Activated CD8-positive, alpha-beta memory T cell treated with anti-CD3 and anti-CD28 coated beads for 36 hours (primary cell): Measurements from ENCODE around the gene STUB1. TPM values are rescaled to one million over a fixed set of nuclear protein-coding genes. Genes with fewer than 3 reads are reported as not detected.

Source experiments
- CTCF ChIA-PET: fragments of 350-600 bp; sonication (Branson Sonifier 250); formaldehyde crosslinking; loops from one replicate; lab custom pipeline; 2021; ENCODE audit warnings: antibody characterized with exemption; lab: Charles Lee
- POLR2A ChIA-PET: fragments of 350-600 bp; sonication (Branson Sonifier 250); formaldehyde crosslinking; loops from one replicate; lab custom pipeline; 2021; ENCODE audit warnings: antibody characterized with exemption; lab: Charles Lee
- total RNA-seq, 2 experiments: library from RNA; stranded (reverse); gene quantifications; one replicate each; pipeline ENCODE4 v1.2.3, GENCODE V29; 2021

The STUB1 gene
- total RNA-seq, 2 experiments from 2014 or later, result 100 to 106 TPM

DNA sequence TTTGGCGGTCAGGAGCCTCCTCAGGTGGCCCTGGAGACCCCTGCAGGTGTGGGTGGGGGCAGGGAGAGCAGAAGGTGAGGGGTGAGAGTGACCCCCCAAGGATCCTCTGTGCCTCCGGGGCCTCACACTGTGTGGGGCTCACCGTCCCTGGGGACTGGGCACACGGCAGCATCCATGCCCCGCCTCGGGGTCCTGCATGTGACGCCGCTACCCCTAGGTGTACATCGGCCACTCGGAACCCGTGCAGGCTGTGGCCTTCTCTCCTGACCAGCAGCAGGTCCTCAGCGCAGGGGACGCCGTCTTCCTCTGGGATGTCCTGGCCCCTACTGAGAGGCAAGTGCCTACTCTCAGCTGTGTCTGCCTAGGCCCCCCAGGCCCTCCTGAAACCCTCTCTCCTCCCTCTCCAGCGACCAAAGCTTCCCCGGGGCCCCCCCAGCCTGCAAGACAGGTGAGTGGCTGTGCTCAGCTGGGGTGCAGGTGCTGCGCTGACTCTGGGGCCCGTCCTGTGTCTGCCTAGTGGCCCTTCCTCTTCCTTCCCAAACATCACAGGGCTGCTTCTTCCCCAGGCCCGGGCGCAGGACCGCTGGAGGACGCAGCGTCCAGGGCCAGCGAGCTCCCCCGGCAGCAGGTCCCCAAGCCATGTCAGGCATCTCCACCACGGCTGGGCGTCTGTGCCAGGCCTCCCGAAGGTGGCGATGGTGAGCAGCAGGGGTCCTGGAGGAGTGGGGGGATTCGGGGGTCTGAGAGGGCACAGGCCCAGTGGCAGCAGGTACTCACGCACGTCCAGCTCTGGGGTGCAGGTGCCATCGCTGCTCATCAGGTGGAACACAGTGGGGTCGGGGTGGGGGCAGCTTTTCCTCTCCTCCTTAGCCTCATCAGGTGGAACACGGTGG, 21.3 kb upstream of the STUB1 start:
- ChIA-PET CTCF (interaction anchor here (0.6 to 1.0 kb wide), 2 partner anchors 9 to 71 kb away, joined by 3 to 4 read pairs; partner anchors contain the start of gene RHOT2), POLR2A (no interaction called here)

DNA sequence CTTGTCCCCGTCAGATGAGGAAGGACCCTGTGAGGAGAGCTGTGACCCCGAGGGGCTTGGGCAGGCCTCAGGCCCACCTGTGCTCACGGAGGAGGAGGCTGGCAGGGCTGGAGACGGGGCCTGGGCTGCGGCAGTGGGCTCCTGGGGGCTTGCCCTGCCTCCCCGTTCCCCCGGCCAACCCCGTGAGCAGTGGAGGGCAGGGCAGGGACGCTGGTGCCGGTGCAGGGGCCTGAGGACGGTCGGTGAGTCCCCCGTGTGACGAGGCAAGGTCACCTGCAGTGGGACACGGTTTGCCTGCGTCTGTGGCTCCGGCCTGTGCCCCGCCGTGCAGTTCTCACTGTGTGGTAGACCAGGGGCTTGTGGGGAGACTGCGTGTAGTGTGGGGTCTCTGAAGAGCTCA, 20.6 kb upstream of the STUB1 start:
- ChIA-PET POLR2A (no interaction called here), CTCF (interaction anchor here (1.0 kb wide), 1 partner anchor 8 kb away, joined by 3 read pairs; the partner anchor contains the start of gene RHOT2)

DNA sequence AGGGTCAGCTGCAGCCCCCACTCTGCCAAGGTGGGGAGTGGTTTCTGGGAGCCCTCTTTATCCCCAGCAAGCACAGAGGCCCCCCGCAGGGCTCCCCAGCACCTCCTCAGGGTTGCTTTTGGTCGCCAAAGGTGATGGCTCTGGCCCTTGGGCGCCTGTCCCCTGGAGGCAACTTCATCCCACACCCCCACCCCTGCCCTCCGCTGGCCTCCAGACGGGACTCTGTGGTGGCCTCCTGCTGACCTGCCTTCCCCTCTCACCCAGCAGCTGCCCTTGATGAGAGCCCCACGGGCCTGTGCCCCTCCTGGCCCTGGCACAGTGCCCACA, 20.1 kb upstream of the STUB1 start:
- ChIA-PET POLR2A (no interaction called here), CTCF (no interaction called here)

DNA sequence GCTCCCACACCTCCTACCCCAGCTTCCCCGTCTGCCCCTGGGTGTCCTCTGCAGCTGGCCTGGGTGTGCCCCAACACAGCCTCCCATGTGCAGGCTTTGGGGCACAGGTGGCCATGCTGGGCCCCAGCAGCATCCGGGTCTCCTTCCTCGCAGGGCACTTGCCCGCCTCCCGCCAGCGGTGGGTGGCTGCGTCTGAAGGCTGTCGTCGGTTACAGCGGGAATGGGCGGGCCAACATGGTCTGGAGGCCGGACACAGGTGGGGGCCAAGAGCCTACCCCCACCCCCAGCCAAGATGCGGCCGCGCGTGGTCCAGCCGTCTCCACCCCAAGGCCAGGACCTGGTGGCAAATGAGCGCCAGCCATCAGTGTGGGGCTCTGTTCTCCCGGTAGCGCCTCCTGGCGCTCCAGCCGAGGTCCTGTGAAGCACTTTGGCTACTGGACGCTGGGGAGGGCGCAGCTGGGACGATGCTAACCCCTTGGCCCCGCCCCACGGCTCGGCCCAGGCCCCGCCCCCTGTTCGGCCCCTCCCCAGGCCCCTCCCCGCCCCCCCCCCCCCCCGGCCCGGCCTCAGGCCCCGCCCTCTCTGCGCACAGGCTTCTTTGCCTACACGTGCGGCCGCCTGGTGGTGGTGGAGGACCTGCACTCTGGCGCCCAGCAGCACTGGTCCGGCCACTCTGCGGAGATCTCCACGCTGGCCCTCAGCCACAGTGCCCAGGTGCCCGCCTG, 19.6 kb upstream of the STUB1 start:
- CTCF ChIA-PET, result no interaction called here
- POLR2A ChIA-PET, result no interaction called here

DNA sequence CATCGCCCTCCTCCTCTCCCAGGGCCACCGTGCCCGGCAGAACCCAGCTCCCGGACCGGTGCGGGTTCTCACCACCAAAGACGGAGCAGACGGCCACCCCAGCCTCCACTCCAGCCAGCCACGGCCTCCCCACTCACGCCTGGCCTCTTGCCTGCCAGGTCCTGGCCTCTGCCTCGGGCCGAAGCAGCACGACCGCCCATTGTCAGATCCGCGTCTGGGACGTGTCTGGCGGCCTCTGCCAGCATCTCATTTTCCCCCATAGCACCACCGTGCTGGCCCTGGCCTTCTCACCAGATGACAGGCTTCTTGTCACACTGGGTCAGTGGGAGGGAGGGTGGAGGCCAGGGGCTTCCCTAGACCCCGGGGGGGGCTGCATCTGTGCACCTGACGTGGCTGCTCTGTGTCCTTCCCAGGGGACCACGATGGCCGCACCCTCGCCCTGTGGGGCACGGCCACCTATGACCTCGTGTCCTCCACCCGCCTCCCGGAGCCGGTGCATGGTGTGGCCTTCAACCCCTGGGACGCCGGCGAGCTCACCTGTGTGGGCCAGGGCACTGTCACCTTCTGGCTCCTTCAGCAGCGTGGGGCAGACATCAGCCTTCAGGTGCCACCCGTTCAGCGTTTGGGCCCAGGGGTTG, 18.9 kb upstream of the STUB1 start:
- CTCF ChIA-PET, result interaction anchor here (1.2 kb wide), 1 partner anchor 23 kb away, joined by 3 read pairs; the partner anchor contains the start of gene JMJD8
- POLR2A ChIA-PET, result no interaction called here

DNA sequence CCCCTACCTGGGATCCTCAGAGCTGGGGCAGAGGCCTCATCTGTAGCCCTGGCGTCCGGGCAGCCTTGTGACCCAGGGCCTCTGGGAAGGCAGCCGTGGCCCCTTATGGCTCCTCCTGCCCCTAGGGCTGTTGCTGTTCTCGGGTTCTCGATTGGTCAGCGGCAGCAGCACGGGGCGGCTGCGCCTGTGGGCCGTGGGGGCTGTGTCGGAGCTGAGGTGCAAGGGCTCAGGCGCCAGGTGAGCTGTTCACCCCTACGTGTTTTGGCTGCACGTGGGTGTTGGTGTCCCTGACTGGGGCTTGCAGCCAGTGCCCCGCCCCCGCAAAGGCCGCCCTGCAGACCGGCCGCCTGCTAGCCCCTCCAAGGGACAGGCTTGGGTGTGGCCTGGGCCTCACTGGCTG, 18.1 kb upstream of the STUB1 start:
- CTCF ChIA-PET, result interaction anchor here (1.1 to 1.5 kb wide), 3 partner anchors 12 to 22 kb away, joined by 3 to 4 read pairs (median 3); partner anchors contain the start of gene JMJD8
- POLR2A ChIA-PET, result no interaction called here

DNA sequence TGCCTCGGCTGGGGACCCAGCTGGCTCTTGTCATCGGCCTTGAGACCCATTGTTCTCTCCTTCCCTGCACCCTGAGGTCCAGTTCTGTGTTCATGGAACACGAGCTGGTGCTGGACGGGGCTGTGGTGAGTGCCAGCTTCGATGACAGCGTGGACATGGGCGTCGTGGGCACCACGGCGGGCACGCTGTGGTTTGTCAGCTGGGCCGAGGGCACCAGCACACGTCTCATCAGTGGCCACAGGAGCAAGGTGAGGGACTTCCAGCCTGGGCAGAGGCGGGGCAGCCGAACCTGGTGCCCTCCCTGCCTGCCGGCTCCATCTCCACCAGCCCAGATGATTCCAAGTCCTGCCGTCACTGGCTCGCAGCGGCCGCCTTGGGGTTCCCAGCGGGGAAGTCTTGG, 17.6 kb upstream of the STUB1 start:
- CTCF ChIA-PET, result interaction anchor here (1.1 to 1.5 kb wide), 2 partner anchors 11 to 14 kb away, joined by 3 to 4 read pairs; no protein-coding TSS in a partner anchor
- POLR2A ChIA-PET, result no interaction called here

DNA sequence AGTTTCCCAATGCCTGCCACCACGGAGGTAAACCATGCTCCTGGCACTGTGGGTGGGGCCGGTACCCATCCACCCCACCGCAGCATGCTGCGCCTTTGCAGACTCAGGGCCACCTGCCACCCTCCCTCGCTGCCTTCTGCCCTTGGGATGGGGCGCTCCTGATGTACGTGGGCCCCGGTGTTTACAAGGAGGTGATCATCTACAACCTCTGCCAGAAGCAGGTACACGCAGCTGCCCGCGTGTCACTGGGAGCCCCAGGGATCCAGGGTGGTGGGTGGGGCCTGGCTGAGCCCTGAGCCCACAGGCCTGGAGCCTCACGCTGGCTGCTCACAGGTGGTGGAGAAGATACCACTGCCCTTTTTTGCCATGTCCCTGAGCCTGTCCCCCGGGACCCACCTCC, 13.6 kb upstream of the STUB1 start:
- ChIA-PET POLR2A (interaction anchor here (1.2 kb wide), 1 partner anchor 17 kb away, joined by 3 read pairs; the partner anchor contains the start of gene WDR90), CTCF (interaction anchor here (2.7 kb wide), 1 partner anchor 12 kb away, joined by 25 read pairs; the partner anchor contains the start of gene STUB1)

DNA sequence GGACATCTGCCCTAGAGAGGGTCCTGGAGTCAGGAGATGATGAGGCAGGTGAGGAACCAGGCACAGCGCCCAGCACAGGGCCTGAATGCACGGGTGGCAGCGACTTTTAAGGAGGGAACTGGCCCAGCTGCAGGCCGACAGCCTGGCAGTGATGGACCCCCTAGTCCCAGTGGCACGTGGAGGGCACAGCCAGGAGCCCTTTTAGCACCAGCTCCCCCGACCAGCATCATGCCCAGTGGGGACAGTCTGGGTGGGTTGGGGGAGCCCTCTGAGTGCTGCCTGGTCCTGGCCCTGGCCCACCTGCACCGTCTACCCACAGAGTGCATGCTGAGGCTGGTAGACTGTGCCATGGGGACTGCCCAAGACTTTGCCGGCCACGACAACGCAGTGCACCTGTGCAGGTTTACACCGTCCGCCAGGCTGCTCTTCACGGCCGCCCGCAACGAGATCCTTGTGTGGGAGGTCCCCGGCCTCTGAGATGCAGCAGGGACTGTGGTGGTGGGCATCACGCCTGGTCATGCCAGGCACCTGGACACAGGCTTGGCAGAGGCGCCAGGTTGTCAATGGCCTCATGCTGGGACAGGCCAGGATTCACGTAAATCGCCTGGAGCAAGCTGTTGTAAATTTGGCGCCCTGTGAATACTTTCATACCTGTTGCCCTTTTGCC, 13.0 kb upstream of the STUB1 start:
- ChIA-PET CTCF (interaction anchor here (0.7 to 2.7 kb wide), 8 partner anchors 8 to 121 kb away, joined by 3 to 25 read pairs (median 3); partner anchors contain the start of genes CHTF18, RPUSD1, STUB1 and WDR24), POLR2A (interaction anchor here (1.2 to 1.8 kb wide), 4 partner anchors 9 to 53 kb away, joined by 3 to 5 read pairs (median 4); partner anchors contain the start of gene WDR90)

DNA sequence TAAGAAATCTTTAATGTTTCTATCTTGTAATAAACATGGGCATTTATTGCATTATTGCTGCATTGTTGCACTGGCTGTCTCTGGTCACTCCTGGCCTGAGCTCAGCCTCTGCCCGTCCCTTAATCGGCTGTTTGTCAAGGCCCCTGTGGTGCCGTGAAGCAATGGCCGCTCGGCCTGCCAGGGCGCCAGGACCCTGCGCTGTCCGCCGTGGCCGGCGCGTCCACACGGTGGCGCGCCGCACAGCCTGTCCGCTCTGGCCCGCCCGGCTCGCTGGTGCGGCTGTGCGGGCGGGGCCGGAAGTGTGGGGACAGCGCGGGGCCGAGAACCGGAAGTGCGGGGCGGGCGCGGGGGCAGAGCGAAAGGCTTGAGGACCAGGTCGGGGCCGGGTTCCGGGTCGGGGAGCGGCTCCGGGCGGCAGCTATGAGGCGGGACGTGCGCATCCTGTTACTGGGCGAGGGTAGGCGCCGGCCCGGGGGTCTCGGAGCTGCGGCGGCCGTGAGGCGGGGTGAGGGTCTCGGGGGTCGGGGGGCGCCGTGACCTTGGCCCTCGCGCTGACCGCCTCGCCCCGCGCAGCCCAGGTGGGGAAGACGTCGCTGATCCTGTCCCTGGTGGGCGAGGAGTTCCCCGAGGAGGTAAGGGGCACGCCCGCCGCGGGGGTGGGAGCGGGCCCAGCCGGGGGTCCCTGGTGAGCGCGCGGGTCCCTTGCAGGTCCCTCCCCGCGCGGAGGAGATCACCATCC, 12.3 kb upstream of the STUB1 start, which contains the start of gene RHOT2:
Gene RHOT2, plus strand, starts transcription at position 353 of the 739 bp plus-strand sequence. Its CDS starts 68 bp downstream, at position 421.
- ChIA-PET POLR2A (interaction anchor here (0.6 to 1.8 kb wide), 6 partner anchors 9 to 1298 kb away, joined by 3 to 5 read pairs (median 3); partner anchors contain the start of gene WDR90), CTCF (interaction anchor here (0.7 to 2.7 kb wide), 12 partner anchors 9 to 121 kb away, joined by 3 to 25 read pairs (median 3); partner anchors contain the start of genes CCDC78, CHTF18, RPUSD1 and STUB1)

DNA sequence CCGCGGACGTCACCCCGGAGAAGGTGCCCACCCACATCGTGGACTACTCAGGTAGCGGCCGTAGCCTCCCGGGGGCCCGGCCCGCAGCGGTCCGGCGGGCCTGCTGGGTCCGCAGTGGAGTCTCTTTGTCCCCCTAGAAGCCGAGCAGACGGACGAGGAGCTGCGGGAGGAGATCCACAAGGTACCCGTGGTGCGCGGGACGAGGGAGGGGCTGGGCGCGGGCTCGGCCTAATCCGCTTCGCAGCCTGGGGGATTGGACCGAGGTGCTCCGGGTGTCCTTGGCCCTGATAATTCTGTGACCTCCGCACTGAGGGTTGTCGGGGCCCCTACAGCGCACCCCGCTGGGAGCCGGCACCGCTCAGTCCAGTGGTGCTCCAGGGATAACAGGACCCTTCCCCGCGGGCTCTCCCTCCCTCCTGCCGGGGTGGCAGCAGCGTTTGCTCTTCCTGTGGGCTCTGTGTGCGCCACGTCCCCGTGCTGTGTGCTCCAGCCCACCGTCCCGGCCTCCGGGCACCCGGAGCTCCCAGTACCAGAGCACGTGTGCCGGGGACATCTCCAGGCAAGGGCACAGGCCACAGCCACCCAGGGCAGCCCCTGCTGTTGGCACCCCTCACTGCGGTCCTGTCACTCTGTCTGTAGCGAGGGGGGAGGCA, 11.6 kb upstream of the STUB1 start:
- POLR2A ChIA-PET, result interaction anchor here (0.6 to 1.8 kb wide), 5 partner anchors 8 to 1298 kb away, joined by 3 to 5 read pairs (median 3); partner anchors contain the start of genes JMJD8 and WDR90
- CTCF ChIA-PET, result interaction anchor here (1.0 to 2.7 kb wide), 9 partner anchors 10 to 120 kb away, joined by 3 to 25 read pairs (median 3); partner anchors contain the start of genes CCDC78, CHTF18, JMJD8 and RPUSD1

DNA sequence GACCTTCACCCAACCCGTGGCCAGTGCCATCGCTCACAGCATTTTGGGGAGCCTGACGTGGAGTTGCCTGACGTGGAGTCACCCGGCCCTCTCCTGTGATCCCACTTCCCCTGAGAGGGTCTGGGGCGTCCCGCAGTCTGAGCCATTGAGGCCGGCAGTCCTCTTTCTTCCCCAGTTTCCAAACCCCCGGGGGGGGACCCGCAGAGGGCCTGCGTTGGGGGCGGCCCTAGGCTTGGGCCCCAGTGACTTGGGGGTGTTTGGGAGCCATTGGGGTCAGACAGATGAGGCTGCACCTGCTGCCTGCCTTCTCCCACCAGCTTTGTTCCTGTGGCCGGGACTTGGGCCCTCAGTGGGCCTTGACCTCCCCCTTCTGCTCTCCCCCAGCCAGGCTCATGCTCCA, 10.5 kb upstream of the STUB1 start:
- ChIA-PET POLR2A (interaction anchor here (0.7 kb wide), 1 partner anchor 10 kb away, joined by 3 read pairs; no protein-coding TSS in a partner anchor), CTCF (no interaction called here)

DNA sequence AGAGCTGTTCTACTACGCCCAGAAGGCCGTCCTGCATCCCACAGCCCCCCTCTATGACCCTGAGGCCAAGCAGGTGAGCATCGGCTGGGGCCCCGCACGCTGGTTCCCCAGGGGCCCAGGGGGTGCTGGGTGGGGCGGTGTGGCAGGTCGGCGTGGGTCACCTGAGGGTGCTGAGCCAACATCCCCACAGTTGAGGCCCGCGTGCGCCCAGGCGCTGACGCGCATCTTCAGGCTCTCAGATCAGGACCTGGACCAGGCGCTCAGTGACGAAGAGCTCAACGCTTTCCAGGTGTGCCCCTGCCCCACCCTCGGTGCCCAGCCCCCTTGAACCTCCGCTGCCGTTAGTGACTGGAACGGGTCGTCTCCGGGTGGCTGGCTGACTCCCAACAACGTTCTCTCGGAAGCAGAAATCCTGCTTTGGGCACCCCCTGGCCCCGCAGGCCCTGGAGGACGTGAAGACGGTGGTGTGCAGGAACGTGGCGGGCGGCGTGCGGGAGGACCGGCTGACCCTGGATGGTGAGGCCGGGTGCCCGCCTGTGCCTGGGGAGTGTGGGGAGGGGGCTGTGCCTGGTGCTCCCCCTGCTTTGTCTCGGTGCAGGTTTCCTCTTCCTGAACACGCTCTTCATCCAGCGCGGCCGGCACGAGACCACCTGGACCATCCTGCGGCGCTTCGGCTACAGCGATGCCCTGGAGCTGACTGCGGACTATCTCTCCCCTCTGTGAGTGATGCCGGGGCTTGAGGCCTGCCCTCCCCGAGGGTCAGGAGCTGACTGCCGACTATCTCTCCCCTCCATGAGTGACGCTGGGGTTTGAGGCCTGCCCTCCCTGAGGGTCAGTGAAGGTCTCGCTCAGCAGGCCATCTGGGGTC, 9.5 kb upstream of the STUB1 start:
- CTCF ChIA-PET, result no interaction called here

DNA sequence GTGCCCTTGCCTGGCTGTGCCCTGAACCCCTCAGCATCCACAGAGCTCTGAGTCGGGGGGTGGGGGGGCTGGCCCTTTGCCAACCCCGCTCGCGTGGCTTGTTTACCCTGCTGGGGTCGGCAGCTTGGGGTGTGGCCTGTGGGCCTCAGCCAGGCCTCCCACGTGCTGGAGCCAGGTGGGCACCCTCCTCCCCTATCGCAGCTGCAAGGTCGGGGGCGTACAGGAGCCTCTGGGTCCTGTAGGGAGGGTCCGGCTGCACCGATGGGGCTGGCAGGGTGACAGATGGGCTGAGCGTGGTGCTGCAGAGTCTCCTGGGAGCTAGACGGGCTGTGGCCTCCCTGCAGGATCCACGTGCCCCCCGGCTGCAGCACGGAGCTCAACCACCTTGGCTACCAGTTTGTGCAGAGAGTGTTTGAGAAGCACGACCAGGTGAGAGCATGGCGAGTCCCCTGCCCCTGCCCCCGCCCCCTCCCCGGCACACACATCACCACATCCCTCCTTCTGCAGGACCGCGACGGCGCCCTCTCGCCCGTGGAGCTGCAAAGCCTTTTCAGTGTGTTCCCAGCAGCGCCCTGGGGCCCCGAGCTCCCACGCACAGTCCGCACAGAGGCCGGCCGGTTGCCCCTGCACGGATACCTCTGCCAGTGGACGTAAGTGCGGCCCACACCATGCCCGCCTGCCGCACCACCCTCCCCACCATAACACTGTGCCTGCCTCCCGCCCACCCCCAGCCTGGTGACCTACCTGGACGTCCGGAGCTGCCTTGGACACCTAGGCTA, 8.7 kb upstream of the STUB1 start:
- POLR2A ChIA-PET, result interaction anchor here (0.7 kb wide), 1 partner anchor 145 kb away, joined by 3 read pairs; no protein-coding TSS in a partner anchor

More for the DNA sequence above, 9.5 kb upstream of the STUB1 start:
- POLR2A ChIA-PET, result no interaction called here

DNA sequence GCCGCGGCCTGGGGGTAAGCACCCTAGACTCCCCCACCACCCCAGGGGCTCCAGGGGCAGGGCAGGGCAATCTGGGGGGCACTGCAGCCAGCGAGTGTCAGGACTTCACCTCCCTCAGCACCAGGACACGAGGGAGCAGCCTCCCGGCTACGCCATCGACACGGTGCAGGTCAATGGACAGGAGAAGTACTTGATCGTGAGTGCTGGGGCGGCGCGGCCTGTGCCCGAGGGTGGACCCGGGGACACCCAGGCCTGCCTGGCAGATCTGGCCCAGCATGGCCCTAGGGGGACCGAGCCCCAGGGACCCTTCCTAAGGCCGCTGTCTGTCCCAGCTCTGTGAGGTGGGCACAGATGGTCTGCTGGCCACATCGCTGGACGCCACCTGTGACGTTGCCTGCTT, 7.8 kb upstream of the STUB1 start:
- POLR2A ChIA-PET, result interaction anchor here (0.7 kb wide), 1 partner anchor 146 kb away, joined by 3 read pairs; no protein-coding TSS in a partner anchor
- CTCF ChIA-PET, result no interaction called here

More for the DNA sequence above, 8.7 kb upstream of the STUB1 start:
- CTCF ChIA-PET, result no interaction called here
